CD4-positive, CD25-positive, alpha-beta regulatory T cell (primary cell): ENCODE results near the gene SRP68. TPM values are rescaled to one million over a fixed set of nuclear protein-coding genes. Genes with fewer than 3 reads are reported as not detected.
A peak's percentile ranks its signal among the peaks of the same experiment; 100 is the strongest.

ENCODE experiments used
- ATAC-seq, 2 donors: fragments of 150-1000 bp; cut with Tn5 transposase; one replicate each; pipeline ENCODE4 v1.10.0; 2021; ENCODE audit warnings: low read depth in 2 of 2, moderate number of reproducible peaks in 2 of 2, moderate library complexity in 1 of 2
- DNase-seq, 3 donors: peaks; one replicate each; pipeline versions ENCODE4 v3.0.0 to v3.0.0-alpha.2; 2012 to 2022; ENCODE audit warnings: mixed read lengths in 1 of 3
- H3K27ac ChIP-seq: one replicate; pipeline ENCODE4 v1.7.0; 2013; ENCODE audit warnings: mild to moderate bottlenecking, low read length; ENCODE audit not compliant: insufficient read depth, poor library complexity, severe bottlenecking
- H3K27me3 ChIP-seq: one replicate; pipeline ENCODE4 v1.7.0; 2013; ENCODE audit warnings: low read length; ENCODE audit not compliant: control insufficient read depth, insufficient read depth
- H3K36me3 ChIP-seq: one replicate; pipeline ENCODE4 v1.7.0; 2013; ENCODE audit warnings: mild to moderate bottlenecking, low read length, moderate library complexity; ENCODE audit not compliant: control insufficient read depth, insufficient read depth
- H3K4me1 ChIP-seq: 2 replicates; pipeline ENCODE4 v1.7.0; 2013; ENCODE audit warnings: mild to moderate bottlenecking, low read length; ENCODE audit not compliant: insufficient read depth, control insufficient read depth, poor library complexity, severe bottlenecking
- H3K4me3 ChIP-seq: one replicate; pipeline ENCODE4 v1.7.0; 2013; ENCODE audit warnings: low read depth, mild to moderate bottlenecking, low read length, moderate library complexity
- H3K9me3 ChIP-seq, 2 experiments: 1 replicate in 1 of 2; 2 replicates in 1 of 2; pipeline ENCODE4 v1.7.0; 2013; ENCODE audit warnings: low read length in 2 of 2, mild to moderate bottlenecking in 1 of 2, moderate library complexity in 1 of 2; ENCODE audit not compliant: control insufficient read depth in 2 of 2
- H3K27ac Mint-ChIP-seq, 3 donors: one replicate each; pipeline ENCODE4 v1.8.0; 2020 to 2022; ENCODE audit warnings: mild to moderate bottlenecking in 3 of 3, mixed read lengths in 3 of 3, moderate library complexity in 2 of 3
- H3K27me3 Mint-ChIP-seq: one replicate; pipeline ENCODE4 v1.8.0; 2022; ENCODE audit warnings: mild to moderate bottlenecking, mixed read lengths
- H3K36me3 Mint-ChIP-seq: one replicate; pipeline ENCODE4 v1.8.0; 2020; ENCODE audit warnings: mixed read lengths
- H3K4me1 Mint-ChIP-seq, 4 donors: one replicate each; pipeline ENCODE4 v1.8.0; 2020 to 2022; ENCODE audit warnings: mixed read lengths in 4 of 4, mild to moderate bottlenecking in 1 of 4
- H3K4me3 Mint-ChIP-seq, 4 donors: one replicate each; pipeline ENCODE4 v1.8.0; 2020 to 2022; ENCODE audit warnings: mild to moderate bottlenecking in 4 of 4, mixed read lengths in 4 of 4, moderate library complexity in 3 of 4
- H3K9me3 Mint-ChIP-seq, 7 donors: one replicate each; pipeline ENCODE4 v1.8.0; 2020 to 2022; ENCODE audit warnings: mixed read lengths in 7 of 7, mild to moderate bottlenecking in 3 of 7, moderate library complexity in 2 of 7
- polyA plus RNA-seq, 4 donors: library from polyadenylated mRNA; unstranded; fragments of 300-500 nt; fragmentation: Illumina TruSeq; gene quantifications; one replicate each; pipeline ENCODE4 v1.2.3, GENCODE V29; 2021
- total RNA-seq: library from RNA; stranded (reverse); gene quantifications from one replicate; pipeline ENCODE4 v1.2.3, GENCODE V29; 2022

The SRP68 gene
- total and polyA plus RNA-seq, 5 donors from 2014 or later, result 68.8 to 81.0 (median 71.9) TPM

- Mint-ChIP-seq H3K9me3 (peaks cover 0 to 2% (median 0%) of the 10 kb centered on the region in 7 donors), H3K4me3 (peak overlapping the region in 1 of 4 donors; percentile 68), H3K4me1 (peaks cover 6 to 32% (median 13%) of the 10 kb centered on the region in 4 donors), H3K27ac (peak overlapping the region in 2 of 3 donors; percentile 36 to 64), H3K27me3 (no peaks in the 10 kb centered on the region), H3K36me3 (peaks cover 2% of the 10 kb centered on the region)
- Histone ChIP-seq H3K27ac (no peak overlapping the region), H3K4me3 (no peak overlapping the region), H3K4me1 (peaks cover 15% of the 10 kb centered on the region), H3K27me3 (no peaks in the 10 kb centered on the region), H3K36me3 (peaks cover 3% of the 10 kb centered on the region), H3K9me3 (no peaks in the 10 kb centered on the region)
- ATAC-seq (no peak), DNase-seq (no peak)
These were observed 39.2 kb downstream of the SRP68 start for GRCh38 chr17:76033139-76033538.

GRCh38 chr17:76032780-76033108, 39.6 kb downstream of the SRP68 start:
- Mint-ChIP-seq H3K27me3 (no peaks in the 10 kb centered on the region), H3K36me3 (no peaks in the 10 kb centered on the region), H3K4me3 (peak overlapping the region in 1 of 4 donors; percentile 32), H3K9me3 (peaks cover 0 to 2% (median 0%) of the 10 kb centered on the region in 7 donors), H3K4me1 (peaks cover 6 to 34% (median 13%) of the 10 kb centered on the region in 4 donors), H3K27ac (peak overlapping the region in 1 of 3 donors; percentile 15)
- H3K4me1 ChIP-seq, result peaks cover 15% of the 10 kb centered on the region
- no peak for DNase-seq
- no peak for ATAC-seq
- H3K27ac ChIP-seq, result no peak overlapping the region
- no peaks in the 10 kb centered on the region for H3K27me3 ChIP-seq
- H3K9me3 ChIP-seq, result no peaks in the 10 kb centered on the region
- no peak overlapping the region for H3K4me3 ChIP-seq
- H3K36me3 ChIP-seq, result peaks cover 3% of the 10 kb centered on the region

DNA sequence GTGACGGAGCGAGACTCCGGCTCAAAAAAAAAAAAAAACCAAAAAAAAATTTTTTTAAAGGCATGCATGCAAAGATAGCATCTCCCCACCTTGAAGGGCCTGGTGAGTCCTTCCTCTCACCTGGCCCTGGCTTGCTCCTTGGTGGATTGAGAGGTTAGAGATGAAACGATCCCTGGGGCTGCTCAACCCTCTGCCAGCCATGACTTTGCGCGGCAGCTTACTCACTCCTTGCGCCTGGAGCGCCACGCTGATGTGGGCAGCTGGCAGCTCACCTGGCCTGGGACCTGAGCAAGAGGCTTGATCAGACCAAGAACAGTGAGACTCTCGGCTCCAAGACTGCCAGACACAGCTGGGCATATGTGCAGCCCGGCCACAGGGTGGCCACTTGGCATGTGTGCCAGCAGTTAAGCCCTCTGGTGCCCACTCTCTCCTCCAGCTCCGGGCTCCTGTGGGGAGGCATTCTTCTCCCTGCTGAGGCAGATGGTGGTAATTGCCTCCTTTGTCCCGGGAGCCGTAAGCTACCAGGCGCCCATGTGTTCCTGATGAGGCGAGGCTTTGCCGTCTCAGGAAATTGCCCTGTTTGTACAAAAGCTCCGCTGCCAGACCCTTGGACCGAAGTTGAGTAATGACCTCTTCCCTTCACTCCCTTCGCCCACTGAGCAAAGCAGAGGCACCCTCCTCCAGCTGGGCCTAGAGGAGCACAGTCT, 40.1 kb downstream of the SRP68 start:
- Mint-ChIP-seq H3K36me3 (no peaks in the 10 kb centered on the region), H3K9me3 (peaks cover 0 to 2% (median 0%) of the 10 kb centered on the region in 7 donors), H3K27me3 (no peaks in the 10 kb centered on the region), H3K27ac (peak overlapping the region in 1 of 3 donors; percentile 15), H3K4me3 (peak overlapping the region in 1 of 4 donors; percentile 32), H3K4me1 (peaks cover 6 to 34% (median 13%) of the 10 kb centered on the region in 4 donors)
- H3K36me3 ChIP-seq, result no peaks in the 10 kb centered on the region
- H3K27me3 ChIP-seq, result no peaks in the 10 kb centered on the region
- DNase-seq (no peak), ATAC-seq (no peak)
- no peaks in the 10 kb centered on the region for H3K9me3 ChIP-seq
- H3K27ac ChIP-seq, result no peak overlapping the region
- H3K4me3 ChIP-seq, result no peak overlapping the region
- H3K4me1 ChIP-seq, result peaks cover 15% of the 10 kb centered on the region

DNA sequence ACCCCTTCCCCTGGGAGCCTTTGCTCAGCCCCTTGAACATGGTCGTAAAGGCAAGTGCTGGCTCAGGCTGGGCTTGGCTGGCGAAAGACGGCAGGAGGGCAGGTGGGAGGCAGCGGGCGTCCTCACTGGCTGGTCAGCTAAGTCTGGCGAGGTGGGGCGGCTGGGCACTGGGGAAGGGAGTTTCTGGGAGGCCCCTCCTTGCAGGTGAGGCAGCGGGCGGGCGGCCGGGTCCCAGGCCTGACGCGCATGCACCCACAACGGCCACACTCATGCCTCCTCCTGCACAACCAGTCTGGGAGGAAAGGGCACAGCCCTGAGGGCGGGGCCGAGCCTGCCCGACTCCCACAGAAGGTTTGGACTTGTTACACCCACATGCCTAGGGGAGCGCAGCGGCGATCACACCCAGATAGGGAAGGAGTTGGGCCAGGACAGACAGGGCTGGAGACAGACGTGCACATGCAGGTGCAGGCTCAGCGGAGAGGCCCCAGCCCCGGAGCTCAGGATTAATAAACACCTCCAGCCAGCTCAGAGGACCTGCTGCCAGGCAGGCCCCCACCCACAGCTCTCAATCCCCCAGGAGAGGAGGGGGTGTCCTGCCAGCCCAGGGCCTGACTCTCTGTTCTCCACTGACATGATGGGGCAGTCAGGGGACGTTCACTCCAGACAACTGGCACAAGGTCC, 45.0 kb downstream of the SRP68 start, which contains the start of gene EVPL:
Gene EVPL (minus strand): TSS at position 148 of the 681 bp plus-strand sequence. CDS start 108 bp downstream, at position 40.
- Mint-ChIP-seq H3K27ac (peak within 1 kb of the TSS; percentile 14 to 97 (median 31)), H3K4me1 (peaks cover 6 to 32% (median 13%) of the 10 kb centered on the region in 4 donors), H3K4me3 (peak within 1 kb of the TSS in 1 of 4 donors; percentile 18), H3K27me3 (no peaks in the 10 kb centered on the region), H3K36me3 (no peaks in the 10 kb centered on the region), H3K9me3 (no peaks in the 10 kb centered on the region)
- H3K27me3 ChIP-seq, result no peaks in the 10 kb centered on the region
- no peak within 1 kb of the TSS for H3K4me3 ChIP-seq
- H3K36me3 ChIP-seq, result no peaks in the 10 kb centered on the region
- DNase-seq, result no peak
- peaks cover 15% of the 10 kb centered on the region for H3K4me1 ChIP-seq
- H3K27ac ChIP-seq, result no peak within 1 kb of the TSS
- no peak for ATAC-seq
- no peaks in the 10 kb centered on the region for H3K9me3 ChIP-seq

- no peak overlapping the region for H3K4me3 ChIP-seq
- no peaks in the 10 kb centered on the region for H3K9me3 ChIP-seq
- no peak overlapping the region for H3K27ac ChIP-seq
- Mint-ChIP-seq H3K27ac (peak overlapping the region in 1 of 3 donors; percentile 9), H3K4me3 (no peak overlapping the region), H3K4me1 (peaks cover 6 to 32% (median 13%) of the 10 kb centered on the region in 4 donors), H3K9me3 (no peaks in the 10 kb centered on the region), H3K27me3 (no peaks in the 10 kb centered on the region), H3K36me3 (no peaks in the 10 kb centered on the region)
- no peak for ATAC-seq
- DNase-seq, result no peak
- no peaks in the 10 kb centered on the region for H3K36me3 ChIP-seq
- peaks cover 15% of the 10 kb centered on the region for H3K4me1 ChIP-seq
- no peaks in the 10 kb centered on the region for H3K27me3 ChIP-seq
These were observed 45.6 kb downstream of the SRP68 start for GRCh38 chr17:76026714-76027158.

DNA sequence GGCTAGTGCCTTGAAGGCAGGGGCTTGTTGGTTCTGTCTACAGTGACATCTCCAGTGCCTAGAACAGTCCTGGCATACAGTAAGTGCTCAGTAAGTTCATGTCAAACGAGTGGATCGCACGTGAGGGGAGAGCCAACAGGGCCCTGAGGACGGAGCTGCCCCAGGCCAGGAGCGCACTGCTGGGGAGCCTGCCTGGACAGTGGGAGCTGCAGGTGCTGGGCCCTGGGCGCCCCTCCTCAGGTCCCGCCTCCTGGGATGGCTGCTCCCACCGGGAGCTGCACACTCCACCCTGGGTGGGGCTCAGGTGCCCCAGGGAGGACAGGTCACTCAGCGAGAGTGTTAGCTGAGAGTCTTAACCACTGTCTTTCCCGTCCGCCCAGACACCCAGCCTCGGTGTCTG, 47.0 kb downstream of the SRP68 start:
- Histone ChIP-seq H3K9me3 (no peaks in the 10 kb centered on the region), H3K27me3 (no peaks in the 10 kb centered on the region), H3K4me3 (no peak overlapping the region), H3K4me1 (peaks cover 13% of the 10 kb centered on the region), H3K36me3 (no peaks in the 10 kb centered on the region), H3K27ac (no peak overlapping the region)
- DNase-seq (no peak), ATAC-seq (no peak)
- H3K4me3 Mint-ChIP-seq, result no peak overlapping the region
- H3K9me3 Mint-ChIP-seq, result no peaks in the 10 kb centered on the region
- peak overlapping the region in 1 of 3 donors; percentile 41 for H3K27ac Mint-ChIP-seq
- H3K4me1 Mint-ChIP-seq, result peaks cover 6 to 28% (median 13%) of the 10 kb centered on the region in 4 donors
- no peaks in the 10 kb centered on the region for H3K27me3 Mint-ChIP-seq
- H3K36me3 Mint-ChIP-seq, result no peaks in the 10 kb centered on the region

GRCh38 chr17:76024353-76024752, 48.0 kb downstream of the SRP68 start:
- Histone ChIP-seq H3K36me3 (no peaks in the 10 kb centered on the region), H3K9me3 (no peaks in the 10 kb centered on the region), H3K27me3 (no peaks in the 10 kb centered on the region), H3K4me3 (no peak overlapping the region), H3K27ac (no peak overlapping the region), H3K4me1 (peaks cover 3% of the 10 kb centered on the region)
- no peaks in the 10 kb centered on the region for H3K9me3 Mint-ChIP-seq
- H3K4me1 Mint-ChIP-seq, result peaks cover under 1 to 20% (median 7%) of the 10 kb centered on the region in 4 donors
- H3K36me3 Mint-ChIP-seq, result no peaks in the 10 kb centered on the region
- H3K27me3 Mint-ChIP-seq, result no peaks in the 10 kb centered on the region
- no peak overlapping the region for H3K27ac Mint-ChIP-seq
- H3K4me3 Mint-ChIP-seq, result no peak overlapping the region
- DNase-seq (no peak), ATAC-seq (no peak)
